Left ventricle myocardium superior (tissue), 1 donor: Measurements from ENCODE around the gene LCN15. TPM values are rescaled to one million over a fixed set of nuclear protein-coding genes. Genes with fewer than 3 reads are reported as not detected.

Experiments
- ATAC-seq: fragments of 200-7000 bp; cut with Tn5 transposase; one replicate; pipeline ENCODE4 v1.9.1; 2020; ENCODE audit warnings: mild to moderate bottlenecking, moderate library complexity
- DNase-seq: peaks from one replicate; pipeline ENCODE4 v3.0.0-alpha.2; 2020
- intact Hi-C: fragments of 100-400 bp; cut with micrococcal nuclease; formaldehyde crosslinking; loops from one replicate; pipeline ENCODE4 v1.11.0; 2022
- total RNA-seq: library from RNA; stranded (reverse); fragmentation: NEBNext Ultra II Directional; extraction: Animal tissue kit (Norgen Biotek cat#: 25700); gene quantifications from one replicate; pipeline ENCODE4 v1.2.1, GENCODE V29; 2021
- donor health status: DM: no; HTN: yes; CAD: no; lungs with severe emphysema.

Gene LCN15
- total RNA-seq, 1 donor from 2014 or later, result 0.59 TPM

DNA sequence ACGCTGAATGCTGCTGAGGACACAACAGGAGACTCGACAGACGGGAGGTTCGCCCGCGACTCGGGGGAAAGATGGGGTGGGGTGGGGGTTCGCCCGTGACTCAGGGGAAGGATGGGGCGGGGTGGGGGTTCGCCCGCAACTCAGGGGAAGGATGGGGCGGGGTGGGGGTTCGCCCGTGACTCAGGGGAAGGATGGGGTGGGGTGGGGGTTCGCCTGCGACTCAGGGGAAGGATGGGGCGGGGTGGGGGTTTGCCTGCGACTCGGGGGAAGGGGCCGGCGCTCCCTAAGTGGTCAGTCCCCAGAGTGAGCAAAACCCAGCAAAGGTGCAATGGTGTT, 18.2 kb downstream of the LCN15 start:
- ATAC-seq (no peak), DNase-seq (no peak)
- intact Hi-C loops, result no loop called here

- ATAC-seq (peak; percentile 22), DNase-seq (peak; percentile 40)
- intact Hi-C loops, result no loop called here
Observed at GRCh38 chr9:136745389-136746154, 18.7 kb downstream of the LCN15 start.

- DNase-seq (peak; percentile 22), ATAC-seq (no peak)
- intact Hi-C loops, result no loop called here
Observed at GRCh38 chr9:136744773-136745172, 19.5 kb downstream of the LCN15 start.

DNA sequence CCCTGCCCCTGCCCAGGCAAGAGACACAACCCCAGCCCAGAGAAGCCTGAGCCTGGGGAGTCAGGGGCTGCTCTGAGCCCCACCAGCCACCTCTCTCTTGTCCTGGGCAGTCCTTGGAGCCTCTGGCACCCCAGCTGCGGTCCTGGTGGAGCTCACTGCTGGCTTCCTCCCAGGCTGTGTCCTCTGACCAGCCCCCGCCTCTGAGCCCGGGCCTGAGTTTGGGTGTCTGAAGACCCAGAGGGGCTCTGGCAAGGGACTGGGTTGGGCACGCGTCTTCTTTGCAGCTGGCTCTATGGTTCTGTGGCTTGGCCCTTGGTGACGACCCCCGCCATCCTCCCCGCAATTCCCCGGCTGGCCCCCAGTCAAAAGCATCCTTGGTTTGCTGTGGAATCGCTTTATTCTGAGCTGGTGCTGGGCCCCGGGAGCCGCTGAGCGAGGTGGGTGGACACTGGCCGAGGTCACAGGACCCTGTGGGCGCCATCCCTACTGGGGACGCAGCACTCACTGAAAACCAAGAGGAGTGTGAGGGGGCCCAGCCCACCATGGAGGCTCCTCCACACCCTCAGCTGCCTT, 20.6 kb downstream of the LCN15 start:
- DNase-seq, result peak; percentile 16
- no peak for ATAC-seq
- intact Hi-C loops, result no loop called here

- ATAC-seq (no peak), DNase-seq (no peak)
- intact Hi-C loops, result no loop called here
Observed at GRCh38 chr9:136742591-136743391, 21.5 kb downstream of the LCN15 start, which contains the start of gene LCN10. TSS of gene LCN10 (minus strand) at chr9:136742940. CDS start at chr9:136742903, 37 bp downstream.

- DNase-seq (no peak), ATAC-seq (peak; percentile 7)
- intact Hi-C loops, result no loop called here
Observed at GRCh38 chr9:136741883-136742571, 22.3 kb downstream of the LCN15 start.

DNA sequence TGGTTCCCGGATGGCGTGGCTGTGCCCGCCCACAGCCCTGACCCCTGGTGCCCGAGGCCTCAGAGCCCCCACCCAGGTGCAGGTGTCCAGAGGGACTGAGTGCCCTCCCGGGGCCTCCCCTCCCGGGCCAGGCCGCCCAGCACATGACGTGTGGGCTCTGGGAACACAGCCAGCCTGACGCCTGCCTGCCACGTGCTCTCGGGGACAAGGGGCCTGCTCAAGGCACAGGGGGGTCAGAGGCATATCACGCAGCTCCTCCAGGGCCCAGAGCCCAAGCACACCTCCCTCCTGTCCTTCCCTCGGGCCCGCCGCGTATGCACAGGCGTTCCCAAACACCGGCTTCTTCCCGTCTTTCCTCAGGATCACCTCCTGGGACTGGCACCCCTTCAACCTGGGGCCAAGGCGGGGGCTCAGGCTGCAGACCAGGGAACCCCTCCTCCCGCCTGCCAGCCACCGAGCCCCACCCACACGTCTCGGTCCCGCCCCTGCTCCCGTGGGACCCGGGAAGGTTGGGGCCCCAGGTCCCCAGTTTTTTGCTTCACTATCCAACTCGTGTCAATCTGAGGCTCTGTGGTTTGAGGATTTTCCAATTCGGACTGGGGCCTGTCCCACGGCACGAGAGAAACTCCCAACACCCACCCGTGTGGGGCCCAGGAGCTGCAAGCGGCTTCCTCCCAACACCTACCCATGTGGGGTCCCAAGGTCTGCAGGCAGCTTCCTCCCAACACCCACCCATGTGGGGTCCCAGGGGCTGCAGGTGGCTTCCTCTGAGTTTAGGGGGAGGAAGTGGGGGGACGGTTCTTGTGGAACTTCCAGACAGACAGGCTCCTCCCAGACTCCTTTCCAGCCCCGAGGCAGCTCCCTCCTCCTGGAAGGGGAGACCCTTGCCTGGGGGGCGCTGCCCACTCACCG, 23.1 kb downstream of the LCN15 start:
- ATAC-seq (peak; percentile 76), DNase-seq (peak; percentile 74)
- intact Hi-C loops, result no loop called here

GRCh38 chr9:136740491-136740890, 23.8 kb downstream of the LCN15 start:
- DNase-seq (no peak), ATAC-seq (no peak)
- intact Hi-C loops, result no loop called here

- DNase-seq, result peak; percentile 16
- intact Hi-C loops, result no loop called here
- no peak for ATAC-seq
Observed at GRCh38 chr9:136740069-136740468, 24.2 kb downstream of the LCN15 start.

- ATAC-seq, result no peak
- intact Hi-C loops, result no loop called here
Observed at GRCh38 chr9:136739509-136739908, 24.8 kb downstream of the LCN15 start.

GRCh38 chr9:136738960-136739359, 25.4 kb downstream of the LCN15 start:
- intact Hi-C loops, result no loop called here
- peak; percentile 13 for DNase-seq
- ATAC-seq, result no peak

More at GRCh38 chr9:136739509-136739908, 24.8 kb downstream of the LCN15 start:
- peak; percentile 21 for DNase-seq

DNA sequence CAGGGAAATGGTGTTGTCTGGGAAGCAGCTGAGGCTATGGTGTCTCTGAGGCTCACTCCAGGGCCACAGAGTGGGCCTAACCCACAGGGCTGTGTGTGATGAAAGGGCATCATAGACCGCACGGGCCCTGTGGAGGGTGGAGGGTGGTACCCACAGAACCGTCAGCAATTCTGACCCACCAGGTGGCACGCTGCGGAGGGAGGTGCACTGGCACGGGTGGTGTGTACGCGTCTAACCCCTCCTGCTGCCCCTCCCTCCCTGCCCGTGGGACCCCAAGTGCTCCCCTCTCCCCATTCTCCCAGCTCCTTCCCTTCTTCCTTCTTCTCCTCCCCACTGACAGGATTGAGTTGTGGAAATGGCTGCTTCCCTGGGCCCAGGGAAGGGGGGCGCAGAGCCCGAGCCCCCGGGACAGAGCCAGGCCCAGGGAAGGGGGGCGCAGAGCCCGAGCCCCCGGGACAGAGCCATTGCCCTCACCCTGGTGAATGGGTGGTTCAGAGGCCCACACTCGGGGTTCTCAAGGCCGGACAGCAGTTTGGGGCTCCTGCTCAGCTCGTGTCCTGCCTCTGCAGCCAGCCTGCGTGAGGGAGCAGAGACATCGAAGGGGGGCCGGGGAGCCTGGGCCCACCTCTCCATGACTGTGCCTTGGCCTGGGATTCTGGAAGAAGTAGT, 28.4 kb downstream of the LCN15 start:
- intact Hi-C loops, result no loop called here
- DNase-seq (no peak), ATAC-seq (no peak)

GRCh38 chr9:136734837-136735496, 29.4 kb downstream of the LCN15 start:
- DNase-seq, result no peak
- no peak for ATAC-seq
- intact Hi-C loops, result no loop called here

DNA sequence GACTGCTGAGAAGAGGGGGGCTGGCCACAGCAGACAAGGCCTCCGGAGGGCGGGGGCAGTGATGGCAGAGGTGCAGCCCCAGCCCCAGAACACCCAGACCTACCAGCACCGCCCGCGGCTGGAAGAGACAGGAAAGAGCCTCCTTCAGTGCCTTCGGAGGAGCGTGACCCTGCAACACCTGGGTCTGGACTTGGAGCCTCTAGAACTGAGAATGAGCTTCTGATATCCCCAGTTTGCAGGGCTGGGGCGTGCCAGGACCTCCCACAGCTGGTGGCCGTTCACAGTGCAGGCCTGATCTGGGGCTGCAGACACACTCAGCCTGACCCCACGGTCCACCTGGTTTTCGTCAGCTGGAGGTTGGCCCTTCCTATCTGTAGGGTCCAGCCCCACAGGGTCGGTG, 30.7 kb downstream of the LCN15 start:
- DNase-seq, result no peak
- no peak for ATAC-seq

DNA sequence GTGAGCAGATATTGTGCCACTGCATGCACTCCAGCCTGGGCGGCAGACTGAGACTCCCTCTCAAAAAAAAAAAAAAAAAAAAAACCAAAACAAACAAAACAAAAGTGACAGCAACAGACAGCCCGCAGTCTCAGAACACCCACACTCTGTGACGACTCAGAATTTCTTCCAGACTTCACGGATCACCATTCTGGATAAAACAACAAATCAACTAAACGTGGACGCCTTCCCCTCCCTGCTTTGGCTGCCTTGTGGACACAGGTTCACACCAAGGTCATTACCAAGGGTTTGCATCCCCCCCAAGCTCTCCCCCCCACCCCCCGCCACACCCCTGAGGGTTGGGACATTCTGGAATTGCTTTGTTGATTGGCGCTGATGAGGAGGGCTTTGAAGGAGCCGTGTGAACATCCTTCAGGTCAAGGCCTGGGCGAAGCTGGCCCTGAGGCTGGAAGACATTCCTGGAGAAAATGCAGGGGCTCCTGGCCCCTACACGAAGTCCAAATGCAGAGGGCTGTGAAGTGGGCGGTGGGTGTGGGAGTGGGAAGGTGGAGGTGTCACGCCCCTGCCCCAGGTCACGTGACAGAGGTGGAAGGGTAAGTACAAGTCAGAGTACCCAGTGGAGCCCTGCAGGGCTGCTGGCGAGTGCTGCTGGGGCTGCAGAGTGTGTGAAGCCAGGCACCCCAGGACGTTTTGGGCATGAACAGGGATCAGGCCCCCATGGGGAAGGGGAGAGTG, 31.7 kb downstream of the LCN15 start:
- no peak for DNase-seq
- no peak for ATAC-seq
- intact Hi-C loops, result no loop called here

More for the DNA sequence above, 30.7 kb downstream of the LCN15 start:
- intact Hi-C loops, result no loop called here

GRCh38 chr9:136729926-136730325, 34.4 kb downstream of the LCN15 start:
- ATAC-seq (no peak), DNase-seq (no peak)
- intact Hi-C loops, result no loop called here

DNA sequence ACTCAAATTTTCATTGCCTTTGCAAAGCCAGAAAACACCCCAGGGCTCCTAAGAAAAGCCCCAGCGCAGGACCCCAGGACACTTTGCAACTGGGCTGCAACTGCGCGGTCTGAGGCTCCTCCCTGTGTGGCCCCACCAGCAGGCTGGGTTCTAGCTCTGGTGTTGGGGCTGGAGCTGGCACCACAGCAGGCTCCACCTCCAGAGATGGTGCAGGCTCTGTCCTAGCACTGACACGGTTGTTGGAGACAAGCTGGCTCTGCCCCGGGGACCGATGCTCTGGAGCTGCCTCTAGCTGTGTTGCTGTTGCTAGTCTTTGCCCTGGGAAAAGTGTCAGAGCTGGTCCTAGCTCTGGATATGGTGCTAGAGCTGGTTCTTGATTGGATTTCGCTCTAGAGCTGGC, 35.2 kb downstream of the LCN15 start:
- ATAC-seq, result peak; percentile 4
- DNase-seq, result no peak
- intact Hi-C loops, result no loop called here
